Activated CD8-positive, alpha-beta T cell treated with anti-CD3 and anti-CD28 coated beads for 36 hours (primary cell): Measurements from ENCODE around the gene ACSL1. TPM values are rescaled to one million over a fixed set of nuclear protein-coding genes. Genes with fewer than 3 reads are reported as not detected.

ENCODE experiments used
- ATAC-seq: fragments of 200-7000 bp; cut with Tn5 transposase; one replicate; pipeline ENCODE4 v1.10.0; 2021; ENCODE audit warnings: mild to moderate bottlenecking, moderate library complexity
- CTCF ChIA-PET: fragments of 350-600 bp; sonication (Branson Sonifier 250); formaldehyde crosslinking; loops from one replicate; lab custom pipeline; 2021; ENCODE audit warnings: antibody characterized with exemption; lab: Charles Lee
- POLR2A ChIA-PET: fragments of 350-600 bp; sonication (Branson Sonifier 250); formaldehyde crosslinking; loops from one replicate; lab custom pipeline; 2021; ENCODE audit warnings: antibody characterized with exemption; lab: Charles Lee
- DNase-seq: peaks from one replicate; pipeline ENCODE4 v3.0.0-alpha.2; 2020
- H3K27ac Mint-ChIP-seq: one replicate; pipeline ENCODE4 v1.8.0; 2021; ENCODE audit warnings: mild to moderate bottlenecking, mixed read lengths
- H3K27me3 Mint-ChIP-seq: one replicate; pipeline ENCODE4 v1.8.0; 2021; ENCODE audit warnings: mixed read lengths
- H3K36me3 Mint-ChIP-seq: one replicate; pipeline ENCODE4 v1.8.0; 2021; ENCODE audit warnings: low read depth, mixed read lengths
- H3K4me1 Mint-ChIP-seq: one replicate; pipeline ENCODE4 v1.8.0; 2021; ENCODE audit warnings: low read depth, mixed read lengths
- H3K4me3 Mint-ChIP-seq: one replicate; pipeline ENCODE4 v1.8.0; 2021; ENCODE audit warnings: mild to moderate bottlenecking, moderate library complexity, mixed read lengths
- H3K9me3 Mint-ChIP-seq: one replicate; pipeline ENCODE4 v1.8.0; 2021; ENCODE audit warnings: mixed read lengths
- intact Hi-C: fragments of 100-400 bp; cut with micrococcal nuclease; formaldehyde crosslinking; loops from one replicate; pipeline ENCODE4 v1.10.0; 2022
- total RNA-seq, 2 experiments: library from RNA; stranded (reverse); gene quantifications; one replicate each; pipeline ENCODE4 v1.2.3, GENCODE V29; 2021
- TF ChIP-seq, protein P1 (sequence below): fragments of 200-600 bp; IDR thresholded peaks from one replicate; pipeline ENCODE4 v1.8.0; 2022; ENCODE audit warnings: antibody characterized with exemption, mild to moderate bottlenecking

ACSL1 gene
- total RNA-seq, 2 experiments from 2014 or later: 12.8 to 13.1 TPM

DNA sequence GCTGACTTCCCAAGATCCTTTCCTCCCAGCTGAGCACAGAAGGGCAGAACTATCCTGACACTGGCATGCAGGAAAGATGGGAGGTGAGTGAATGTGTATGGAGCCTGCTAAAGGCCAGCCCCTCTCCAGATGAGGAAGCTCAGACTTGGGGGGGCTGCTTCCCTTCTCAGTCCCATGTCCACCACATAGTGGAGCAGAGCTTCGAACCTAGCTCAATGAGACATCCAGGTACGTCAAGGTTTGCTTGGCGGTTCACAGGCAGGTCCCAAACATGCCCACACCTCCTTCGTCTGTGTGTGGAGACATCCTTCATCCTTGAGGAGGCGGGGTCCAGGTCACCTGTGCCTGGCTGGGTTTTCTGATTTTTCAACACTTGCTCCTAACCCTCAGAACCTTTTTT is 31.3 kb downstream of the ACSL1 start:
- no peak overlapping the region for H3K27ac Mint-ChIP-seq
- POLR2A ChIA-PET: interaction anchor here (0.6 to 0.8 kb wide), 2 partner anchors 23 to 1876 kb away, joined by 3 read pairs; no protein-coding TSS in a partner anchor

DNA sequence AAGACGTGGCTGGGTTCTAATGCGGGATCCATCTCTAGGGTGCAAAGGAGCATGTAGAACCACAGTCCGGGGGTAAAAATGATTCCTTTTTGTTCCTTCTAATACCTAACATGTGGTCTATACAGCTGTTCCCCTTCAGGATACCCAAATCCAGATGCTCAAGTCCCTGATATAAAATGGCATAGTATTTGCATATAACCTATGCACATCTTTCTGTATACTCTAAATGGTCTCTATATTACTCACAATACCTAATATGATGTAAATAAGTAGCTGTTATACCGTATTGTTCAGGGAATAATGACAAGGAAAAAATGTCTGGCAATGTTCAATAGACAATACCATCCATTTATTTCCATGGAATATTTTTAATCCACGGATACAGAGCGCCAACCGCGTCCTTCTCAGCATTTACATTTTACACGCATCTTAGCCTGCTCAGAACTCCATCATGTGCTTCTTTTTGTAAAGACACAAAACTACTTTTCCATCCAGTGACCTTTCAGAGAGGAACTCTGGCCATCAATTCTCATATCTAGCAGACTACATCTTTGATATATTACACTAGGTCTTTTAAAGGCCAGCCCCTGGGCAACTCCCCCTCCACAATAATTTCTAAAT is 31.9 kb downstream of the ACSL1 start:
- H3K27me3 Mint-ChIP-seq: peaks cover 4% of the 10 kb centered on the region
- POLR2A ChIA-PET: interaction anchor here (0.6 kb wide), 2 partner anchors 27 to 1876 kb away, joined by 3 read pairs; no protein-coding TSS in a partner anchor
- peaks cover 23% of the 10 kb centered on the region for H3K4me1 Mint-ChIP-seq
- no peak overlapping the region for H3K4me3 Mint-ChIP-seq
- CTCF ChIA-PET: interaction anchor here (1.2 to 1.4 kb wide), 2 partner anchors 8 to 60 kb away, joined by 3 read pairs; partner anchors contain the start of gene CENPU
- ATAC-seq (no peak), DNase-seq (no peak)
- no peaks in the 10 kb centered on the region for H3K9me3 Mint-ChIP-seq
- TF ChIP-seq, protein P1, sequence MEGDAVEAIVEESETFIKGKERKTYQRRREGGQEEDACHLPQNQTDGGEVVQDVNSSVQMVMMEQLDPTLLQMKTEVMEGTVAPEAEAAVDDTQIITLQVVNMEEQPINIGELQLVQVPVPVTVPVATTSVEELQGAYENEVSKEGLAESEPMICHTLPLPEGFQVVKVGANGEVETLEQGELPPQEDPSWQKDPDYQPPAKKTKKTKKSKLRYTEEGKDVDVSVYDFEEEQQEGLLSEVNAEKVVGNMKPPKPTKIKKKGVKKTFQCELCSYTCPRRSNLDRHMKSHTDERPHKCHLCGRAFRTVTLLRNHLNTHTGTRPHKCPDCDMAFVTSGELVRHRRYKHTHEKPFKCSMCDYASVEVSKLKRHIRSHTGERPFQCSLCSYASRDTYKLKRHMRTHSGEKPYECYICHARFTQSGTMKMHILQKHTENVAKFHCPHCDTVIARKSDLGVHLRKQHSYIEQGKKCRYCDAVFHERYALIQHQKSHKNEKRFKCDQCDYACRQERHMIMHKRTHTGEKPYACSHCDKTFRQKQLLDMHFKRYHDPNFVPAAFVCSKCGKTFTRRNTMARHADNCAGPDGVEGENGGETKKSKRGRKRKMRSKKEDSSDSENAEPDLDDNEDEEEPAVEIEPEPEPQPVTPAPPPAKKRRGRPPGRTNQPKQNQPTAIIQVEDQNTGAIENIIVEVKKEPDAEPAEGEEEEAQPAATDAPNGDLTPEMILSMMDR: no peak
- H3K36me3 Mint-ChIP-seq: peaks cover 5% of the 10 kb centered on the region
- intact Hi-C loops: no loop called here
- no peak overlapping the region for H3K27ac Mint-ChIP-seq

More for the DNA sequence above, 31.3 kb downstream of the ACSL1 start:
- H3K9me3 Mint-ChIP-seq: no peaks in the 10 kb centered on the region
- peaks cover 23% of the 10 kb centered on the region for H3K4me1 Mint-ChIP-seq
- DNase-seq (no peak), ATAC-seq (no peak)
- TF ChIP-seq, protein P1: no peak
- H3K4me3 Mint-ChIP-seq: no peak overlapping the region
- intact Hi-C loops: no loop called here
- peaks cover 4% of the 10 kb centered on the region for H3K27me3 Mint-ChIP-seq
- H3K36me3 Mint-ChIP-seq: peaks cover 5% of the 10 kb centered on the region
- CTCF ChIA-PET: interaction anchor here (1.2 kb wide), 1 partner anchor 340 kb away, joined by 3 read pairs; no protein-coding TSS in a partner anchor

DNA sequence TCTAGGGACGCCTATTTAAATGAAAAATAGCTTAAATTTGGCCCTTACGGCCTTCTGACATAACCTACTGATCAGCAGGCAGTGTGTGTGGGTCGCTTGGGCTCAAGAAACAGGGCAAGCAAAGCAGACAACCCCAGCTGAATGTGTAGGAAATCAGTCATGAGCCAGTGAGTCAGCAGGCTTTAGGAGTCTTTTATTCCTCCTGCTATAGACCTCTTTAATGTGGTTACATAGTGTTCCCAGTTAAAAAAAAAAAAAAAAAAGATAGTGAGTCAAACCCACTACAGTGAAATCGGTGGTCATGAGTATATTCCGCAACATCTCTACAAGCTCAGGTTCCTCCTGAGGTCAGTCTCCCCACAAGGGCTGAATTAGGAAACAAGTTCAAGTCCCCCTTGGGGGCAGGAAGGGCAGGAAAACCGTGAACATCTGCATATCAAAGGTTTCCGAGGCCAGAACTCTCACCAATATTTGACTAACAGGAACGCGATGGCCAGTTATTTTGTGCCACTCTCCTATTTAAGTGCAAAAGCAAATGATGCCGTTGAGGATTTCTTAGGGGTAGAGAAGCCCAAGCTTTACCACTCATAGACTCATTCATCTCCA is 32.7 kb downstream of the ACSL1 start:
- ChIA-PET CTCF (interaction anchor here (0.9 to 1.4 kb wide), 5 partner anchors 9 to 303 kb away, joined by 3 to 6 read pairs (median 3); partner anchors contain the start of gene CENPU), POLR2A (interaction anchor here (0.6 to 0.7 kb wide), 2 partner anchors 25 to 28 kb away, joined by 3 read pairs; no protein-coding TSS in a partner anchor)
- peaks cover 7% of the 10 kb centered on the region for H3K36me3 Mint-ChIP-seq
- peaks cover 23% of the 10 kb centered on the region for H3K4me1 Mint-ChIP-seq
- H3K27me3 Mint-ChIP-seq: peaks cover 4% of the 10 kb centered on the region
- ATAC-seq (peak; percentile 91), DNase-seq (peak; percentile 55)
- H3K9me3 Mint-ChIP-seq: no peaks in the 10 kb centered on the region
- H3K4me3 Mint-ChIP-seq: no peak overlapping the region
- H3K27ac Mint-ChIP-seq: no peak overlapping the region
- TF ChIP-seq, protein P1: no peak
- intact Hi-C loops: no loop called here

DNA sequence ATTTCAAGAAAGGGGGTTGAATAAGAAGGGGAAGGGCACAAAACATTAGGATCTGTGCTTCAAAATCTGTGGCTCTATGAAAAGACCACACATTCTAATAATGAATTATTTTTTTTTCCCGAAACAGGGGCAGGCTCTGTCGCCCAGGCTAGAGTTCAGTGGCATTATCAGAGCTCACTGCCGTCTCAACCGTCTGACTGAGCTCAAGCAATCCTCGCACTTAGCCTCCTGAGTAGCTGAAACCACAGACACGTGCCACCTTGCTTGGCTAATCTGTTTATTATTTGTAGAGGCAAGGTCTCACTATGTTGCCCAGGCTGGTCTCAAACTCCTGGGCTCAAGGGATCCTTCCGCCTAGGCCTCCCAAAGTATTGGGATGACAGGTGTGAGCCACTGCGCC is 33.4 kb downstream of the ACSL1 start:
- Mint-ChIP-seq H3K9me3 (no peaks in the 10 kb centered on the region), H3K27ac (no peak overlapping the region), H3K27me3 (peaks cover 4% of the 10 kb centered on the region), H3K4me3 (no peak overlapping the region), H3K4me1 (peaks cover 23% of the 10 kb centered on the region), H3K36me3 (peaks cover 8% of the 10 kb centered on the region)
- TF ChIP-seq, protein P1: no peak
- intact Hi-C loops: no loop called here
- ChIA-PET POLR2A (interaction anchor here (0.7 kb wide), 1 partner anchor 25 kb away, joined by 3 read pairs; no protein-coding TSS in a partner anchor), CTCF (interaction anchor here (0.8 to 1.4 kb wide), 5 partner anchors 9 to 304 kb away, joined by 3 to 6 read pairs (median 3); no protein-coding TSS in a partner anchor)
- no peak for DNase-seq
- ATAC-seq: no peak

DNA sequence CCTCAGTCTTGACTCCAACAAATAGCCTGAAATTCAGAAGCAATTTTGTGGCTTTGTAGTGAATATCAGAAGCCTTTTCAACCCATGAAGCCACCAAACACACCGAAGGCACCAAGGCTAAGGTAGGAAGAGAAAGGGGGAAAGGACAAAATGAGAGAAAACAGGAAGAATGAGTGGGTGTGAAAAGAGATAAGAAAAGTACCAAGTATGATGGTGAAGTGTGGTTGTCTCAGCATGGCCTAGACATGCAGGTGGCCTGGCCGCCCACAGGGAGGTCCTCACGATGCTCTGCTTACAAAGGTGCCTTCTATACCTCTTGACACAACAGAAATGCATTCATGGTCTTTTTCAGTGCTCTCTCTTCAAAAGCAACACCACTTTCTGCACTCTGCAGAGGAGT is 34.9 kb downstream of the ACSL1 start:
- TF ChIP-seq, protein P1: no peak
- peaks cover 23% of the 10 kb centered on the region for H3K4me1 Mint-ChIP-seq
- H3K9me3 Mint-ChIP-seq: no peaks in the 10 kb centered on the region
- ChIA-PET POLR2A (no interaction called here), CTCF (no interaction called here)
- no peak overlapping the region for H3K27ac Mint-ChIP-seq
- no peak for DNase-seq
- no peak overlapping the region for H3K4me3 Mint-ChIP-seq
- peaks cover 4% of the 10 kb centered on the region for H3K27me3 Mint-ChIP-seq
- intact Hi-C loops: no loop called here
- peaks cover 12% of the 10 kb centered on the region for H3K36me3 Mint-ChIP-seq
- ATAC-seq: no peak
